A549 (cell line): ENCODE data around the gene CIPC. TPM values are rescaled to one million over a fixed set of nuclear protein-coding genes. Genes with fewer than 3 reads are reported as not detected.

Source experiments
- ATAC-seq, 2 experiments: fragments of 200-7000 bp in 1 of 2; fragments of >200 bp in 1 of 2; cut with Nextera tagmentation in 1 of 2; cut with Tn5 transposase in 1 of 2; 3 replicates each; pipeline versions ENCODE4 v1.8.0 to v1.9.1; 2018 to 2020; ENCODE audit warnings: mild to moderate bottlenecking in 1 of 2, moderate library complexity in 1 of 2
- CTCF ChIA-PET: fragments of 300-600 bp; sonication (Branson Sonifier 250); formaldehyde crosslinking; extraction: SDS; loops from one replicate; lab custom pipeline; 2021; ENCODE audit warnings: antibody characterized with exemption, inconsistent platforms; lab: Yijun Ruan, JAX
- POLR2A ChIA-PET: fragments of 350-600 bp; formaldehyde crosslinking; extraction: SDS; loops from one replicate; lab custom pipeline; 2021; ENCODE audit warnings: antibody characterized with exemption, inconsistent platforms; lab: Yijun Ruan, JAX
- DNase-seq, 2 experiments: peaks; one replicate each; pipeline versions ENCODE4 v3.0.0 to v3.0.0-alpha.2; 2011 to 2016; ENCODE audit warnings: low read depth in 1 of 2, low spot score in 1 of 2
- FAIRE-seq: peaks from 2 replicates; lab custom pipeline; 2011; peaks lifted over from hg19 to GRCh38; lab: Jason Lieb, UNC
- H3K27ac ChIP-seq, 2 experiments: fragments of >200 bp; sonication (Bioruptor Twin); formaldehyde crosslinking; 3 replicates each; pipeline ENCODE4 v1.5.1; 2016 to 2017
- H3K4me1 ChIP-seq: fragments of >200 bp; sonication (Bioruptor Twin); formaldehyde crosslinking; 3 replicates; pipeline ENCODE4 v1.6.1; 2016
- H3K4me2 ChIP-seq: fragments of >200 bp; sonication (Bioruptor Twin); formaldehyde crosslinking; 3 replicates; pipeline ENCODE4 v1.6.1; 2016
- H3K4me3 ChIP-seq: fragments of >200 bp; sonication (Bioruptor Twin); formaldehyde crosslinking; 3 replicates; pipeline ENCODE4 v1.5.1; 2016
- H3K9me3 ChIP-seq: fragments of >200 bp; sonication (Bioruptor Twin); formaldehyde crosslinking; 3 replicates; pipeline ENCODE4 v1.6.1; 2016
- BHLHE40 ChIP-seq: IDR thresholded peaks from 2 replicates; pipeline ENCODE4 v1.6.1; 2012; ENCODE audit warnings: low read depth, low read length, inconsistent platforms
- EHF ChIP-seq: fragments of 250-450 bp; sonication (Bioruptor Pico); IDR thresholded peaks from 2 replicates; pipeline ENCODE4 v1.5.0; 2020; ENCODE audit warnings: mild to moderate bottlenecking
- EHMT2 ChIP-seq: fragments of 200-600 bp; sonication (generic); IDR thresholded peaks from 2 replicates; pipeline ENCODE4 v1.6.1; 2016; ENCODE audit warnings: antibody characterized with exemption, low read depth, mild to moderate bottlenecking, moderate library complexity
- FOSL2 ChIP-seq, 2 experiments: fragments of 450-650 bp in 1 of 2; fragments of >200 bp in 1 of 2; sonication (Bioruptor Twin) in 1 of 2; formaldehyde crosslinking; IDR thresholded peaks; 2 replicates each; pipeline versions ENCODE4 v1.5.0 to v1.6.1; 2016 to 2020; ENCODE audit warnings: mild to moderate bottlenecking in 1 of 2, moderate library complexity in 1 of 2
- KDM5A ChIP-seq: fragments of 200-600 bp; sonication (generic); IDR thresholded peaks from 2 replicates; pipeline ENCODE4 v1.6.1; 2016; ENCODE audit warnings: antibody characterized with exemption, mild to moderate bottlenecking
- MAZ ChIP-seq: fragments of 150-350 bp; IDR thresholded peaks from 2 replicates; pipeline ENCODE4 v1.6.1; 2014; ENCODE audit warnings: antibody characterized with exemption, low read depth, low read length, borderline replicate concordance
- NPAS2 ChIP-seq: fragments of 250-450 bp; sonication (Bioruptor Pico); IDR thresholded peaks from 2 replicates; pipeline ENCODE4 v1.8.0; 2022; ENCODE audit warnings: mild to moderate bottlenecking, moderate library complexity, borderline replicate concordance
- NR3C1 ChIP-seq: fragments of >200 bp; sonication (Bioruptor Twin); formaldehyde crosslinking; IDR thresholded peaks from 3 replicates; pipeline ENCODE4 v1.6.1; 2017
- PHF8 ChIP-seq: fragments of 200-600 bp; sonication (generic); IDR thresholded peaks from 2 replicates; pipeline ENCODE4 v1.6.1; 2016; ENCODE audit warnings: low read depth, mild to moderate bottlenecking, antibody characterized with exemption, moderate library complexity, borderline replicate concordance
- RAD21 ChIP-seq, 2 experiments: fragments of >200 bp in 1 of 2; sonication (Bioruptor Twin) in 1 of 2; formaldehyde crosslinking in 1 of 2; IDR thresholded peaks in 1 of 2; conservative IDR thresholded peaks in 1 of 2; 2 replicates in 1 of 2; 3 replicates in 1 of 2; pipeline ENCODE4 v1.6.1; 2012 to 2018; ENCODE audit warnings: inconsistent platforms in 1 of 2
- RCOR1 ChIP-seq: fragments of 150-350 bp; IDR thresholded peaks from 2 replicates; pipeline ENCODE4 v1.6.1; 2014; ENCODE audit warnings: antibody characterized with exemption, low read length, low read depth
- RFX5 ChIP-seq: fragments of 450-650 bp; IDR thresholded peaks from 2 replicates; pipeline ENCODE4 v1.7.1; 2014; ENCODE audit warnings: antibody characterized with exemption, mild to moderate bottlenecking, moderate library complexity
- RNF2 ChIP-seq: fragments of 200-600 bp; sonication (generic); IDR thresholded peaks from 2 replicates; pipeline ENCODE4 v1.6.1; 2016; ENCODE audit warnings: low read depth, mild to moderate bottlenecking, antibody characterized with exemption, moderate library complexity, borderline replicate concordance
- SMC3 ChIP-seq: fragments of >200 bp; sonication (Bioruptor Twin); formaldehyde crosslinking; IDR thresholded peaks from 3 replicates; pipeline ENCODE4 v1.6.1; 2018; ENCODE audit warnings: inconsistent platforms
- WGBS: methylation state at CpG from one replicate; pipeline ENCODE4 v1.1.6; 2017; ENCODE audit errors: missing lambda C conversion rate; 5-methylcytosine and 5-hydroxymethylcytosine counted together
- polyA plus RNA-seq, 4 experiments: library from polyadenylated mRNA; depleted of rRNA in 3 of 4; stranded (reverse); fragments of >200 nt; fragmentation: RNase III in 1 of 4; extraction: RNeasy Plus Mini Kit Qiagen cat#74134 plus additional on column Dnase treatment in 1 of 4; gene quantifications; 2 replicates in 3 of 4; 3 replicates in 1 of 4; pipeline ENCODE4 v1.2.3, GENCODE V29; 2011 to 2017
- TF ChIP-seq, protein P1 (sequence below): fragments of 150-350 bp; IDR thresholded peaks from 2 replicates; pipeline ENCODE4 v1.6.1; 2014; ENCODE audit warnings: low read depth, mild to moderate bottlenecking, low read length
- TF ChIP-seq, protein P2 (sequence below): fragments of 250-450 bp; sonication (Bioruptor Pico); IDR thresholded peaks from 2 replicates; pipeline ENCODE4 v1.5.0; 2021; ENCODE audit warnings: mild to moderate bottlenecking, moderate library complexity, borderline replicate concordance
- TF ChIP-seq, protein P3 (sequence below): IDR thresholded peaks from 2 replicates; pipeline ENCODE4 v1.6.1; 2012
- TF ChIP-seq, protein P4 (sequence below): IDR thresholded peaks from 2 replicates; pipeline ENCODE4 v1.6.1; 2012; ENCODE audit warnings: low read depth, borderline replicate concordance

Gene CIPC
- polyA plus RNA-seq, 2 of the 4 experiments (the other 2 are of a cell fraction), result 8.9 to 13.9 TPM

DNA sequence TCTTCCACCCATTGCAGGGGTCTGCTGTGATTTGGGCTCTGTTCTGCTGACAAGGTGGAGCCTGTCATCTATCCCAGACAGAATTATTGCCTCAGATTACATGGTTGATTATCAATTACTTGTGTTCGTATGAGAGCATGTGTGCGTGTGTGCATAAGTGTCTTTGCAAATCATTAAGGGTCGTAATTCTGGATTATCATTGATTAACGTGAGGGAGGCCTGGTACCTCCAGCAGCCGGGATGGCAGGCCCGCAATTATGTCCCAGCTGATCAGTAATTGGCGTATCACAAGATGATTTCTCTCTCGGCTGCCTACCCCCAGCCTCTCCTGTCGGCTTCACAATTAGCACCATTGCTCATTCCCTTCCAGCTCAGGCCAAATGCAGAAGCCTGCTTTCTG is 39.9 kb upstream of the CIPC start:
- CTCF ChIA-PET, result interaction anchor here (2.2 to 16.5 kb wide), 7 partner anchors 12 to 183 kb away, joined by 8 to 481 read pairs (median 39); partner anchors contain the start of gene IRF2BPL
- TF ChIP-seq EHMT2 (no peak), EHF (no peak), RAD21 (conservative IDR thresholded peaks at IDR 0.05 in 1 of 2, IDR thresholded peaks at IDR 0.05 in 1 of 2) (no peak), PHF8 (no peak), NR3C1 (no peak), MAZ (no peak), RCOR1 (no peak), RFX5 (no peak)
- TF ChIP-seq, protein P1, sequence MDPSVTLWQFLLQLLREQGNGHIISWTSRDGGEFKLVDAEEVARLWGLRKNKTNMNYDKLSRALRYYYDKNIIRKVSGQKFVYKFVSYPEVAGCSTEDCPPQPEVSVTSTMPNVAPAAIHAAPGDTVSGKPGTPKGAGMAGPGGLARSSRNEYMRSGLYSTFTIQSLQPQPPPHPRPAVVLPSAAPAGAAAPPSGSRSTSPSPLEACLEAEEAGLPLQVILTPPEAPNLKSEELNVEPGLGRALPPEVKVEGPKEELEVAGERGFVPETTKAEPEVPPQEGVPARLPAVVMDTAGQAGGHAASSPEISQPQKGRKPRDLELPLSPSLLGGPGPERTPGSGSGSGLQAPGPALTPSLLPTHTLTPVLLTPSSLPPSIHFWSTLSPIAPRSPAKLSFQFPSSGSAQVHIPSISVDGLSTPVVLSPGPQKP, result no peak
- TF ChIP-seq, protein P2, sequence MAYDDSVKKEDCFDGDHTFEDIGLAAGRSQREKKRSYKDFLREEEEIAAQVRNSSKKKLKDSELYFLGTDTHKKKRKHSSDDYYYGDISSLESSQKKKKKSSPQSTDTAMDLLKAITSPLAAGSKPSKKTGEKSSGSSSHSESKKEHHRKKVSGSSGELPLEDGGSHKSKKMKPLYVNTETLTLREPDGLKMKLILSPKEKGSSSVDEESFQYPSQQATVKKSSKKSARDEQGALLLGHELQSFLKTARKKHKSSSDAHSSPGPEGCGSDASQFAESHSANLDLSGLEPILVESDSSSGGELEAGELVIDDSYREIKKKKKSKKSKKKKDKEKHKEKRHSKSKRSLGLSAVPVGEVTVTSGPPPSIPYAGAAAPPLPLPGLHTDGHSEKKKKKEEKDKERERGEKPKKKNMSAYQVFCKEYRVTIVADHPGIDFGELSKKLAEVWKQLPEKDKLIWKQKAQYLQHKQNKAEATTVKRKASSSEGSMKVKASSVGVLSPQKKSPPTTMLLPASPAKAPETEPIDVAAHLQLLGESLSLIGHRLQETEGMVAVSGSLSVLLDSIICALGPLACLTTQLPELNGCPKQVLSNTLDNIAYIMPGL, result no peak
- FAIRE-seq, result no peak

DNA sequence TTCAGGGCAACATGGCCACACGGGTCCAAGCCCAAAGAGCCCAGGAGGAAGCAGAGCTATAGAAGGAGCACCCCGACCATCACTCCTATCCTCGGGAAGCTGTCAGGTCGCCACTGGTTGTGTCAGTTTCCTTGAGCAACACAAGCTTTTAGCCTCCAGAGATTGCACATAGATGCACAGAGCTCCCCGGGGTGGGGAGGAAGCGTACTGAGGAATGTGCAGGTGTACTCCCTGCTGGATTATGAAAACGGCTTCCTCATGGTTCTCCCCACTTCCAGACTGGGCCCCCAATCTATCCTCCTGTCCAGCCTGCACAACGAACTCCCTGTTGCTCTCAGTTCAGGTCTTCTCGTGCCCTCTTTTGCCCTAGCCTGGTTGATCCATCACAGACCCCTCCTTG is 39.3 kb upstream of the CIPC start:
- peak overlapping the region; percentile 31 to 77; a peak in 4 of 6 replicates for H3K27ac ChIP-seq
- H3K4me3 ChIP-seq, result no peak overlapping the region
- no peak overlapping the region for H3K4me2 ChIP-seq
- DNase-seq (no peak), ATAC-seq (no peak), FAIRE-seq (no peak)
- WGBS, result 91% methylated on average over 9 of the region's 9 CpGs
- H3K9me3 ChIP-seq, result peaks cover 14% of the 10 kb centered on the region
- POLR2A ChIA-PET, result no interaction called here
- CTCF ChIA-PET, result interaction anchor here (0.7 to 16.5 kb wide), 10 partner anchors 9 to 184 kb away, joined by 3 to 481 read pairs (median 22); partner anchors contain the start of gene IRF2BPL
- TF ChIP-seq, protein P3, sequence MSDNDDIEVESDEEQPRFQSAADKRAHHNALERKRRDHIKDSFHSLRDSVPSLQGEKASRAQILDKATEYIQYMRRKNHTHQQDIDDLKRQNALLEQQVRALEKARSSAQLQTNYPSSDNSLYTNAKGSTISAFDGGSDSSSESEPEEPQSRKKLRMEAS, result no peak
- TF ChIP-seq SMC3, result no peak
- TF ChIP-seq KDM5A, result no peak
- H3K4me1 ChIP-seq, result peaks cover 11% of the 10 kb centered on the region; the same call in 2 of the 3 replicates

More for the DNA sequence above, 39.9 kb upstream of the CIPC start:
- Histone ChIP-seq H3K9me3 (peaks cover 14% of the 10 kb centered on the region), H3K4me2 (no peak overlapping the region), H3K4me3 (no peak overlapping the region), H3K4me1 (peaks cover 11% of the 10 kb centered on the region; the same call in 2 of the 3 replicates), H3K27ac (no peak overlapping the region)
- ATAC-seq (no peak), DNase-seq (no peak)
- 82% methylated on average over 9 of the region's 9 CpGs for WGBS
- POLR2A ChIA-PET, result no interaction called here

DNA sequence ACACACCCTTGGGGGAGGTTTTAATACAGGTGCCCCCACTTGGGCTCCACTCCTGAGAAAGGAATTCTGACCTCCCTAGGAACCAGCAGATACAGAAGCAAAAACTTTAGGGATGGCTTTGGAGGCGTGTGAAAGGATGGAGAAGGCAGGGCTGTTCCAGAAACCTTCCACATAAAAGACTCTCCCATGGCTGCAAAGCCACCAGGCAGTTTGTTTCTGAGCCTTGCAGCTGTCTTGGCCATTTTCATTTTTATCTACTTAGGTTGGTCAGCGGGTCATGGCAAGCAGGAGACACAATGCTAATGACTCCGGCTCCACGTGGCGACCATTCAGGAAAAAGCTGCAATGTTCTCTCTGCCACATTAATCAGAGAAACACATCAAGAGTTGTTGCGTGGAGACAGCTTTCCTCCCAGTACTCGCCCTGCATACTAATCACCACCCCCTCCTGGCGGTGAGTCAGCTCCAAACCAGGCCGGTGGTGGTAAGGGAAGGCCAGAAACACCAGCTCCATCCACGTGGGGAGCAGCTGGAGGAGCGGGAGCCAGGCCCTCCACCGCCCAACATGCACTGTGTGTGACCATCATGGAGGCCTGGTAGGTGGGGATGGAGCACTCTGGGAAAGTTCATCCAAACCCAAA is 38.7 kb upstream of the CIPC start:
- no peak overlapping the region for H3K4me3 ChIP-seq

More for the DNA sequence above, 38.7 kb upstream of the CIPC start:
- H3K27ac ChIP-seq, result peak overlapping the region; percentile 31 to 77; a peak in 4 of 6 replicates
- ChIA-PET CTCF (interaction anchor here (0.7 to 16.5 kb wide), 15 partner anchors 10 to 185 kb away, joined by 3 to 481 read pairs (median 4); partner anchors contain the start of gene IRF2BPL), POLR2A (interaction anchor here (0.6 to 1.2 kb wide), 4 partner anchors 14 to 155 kb away, joined by 3 to 6 read pairs (median 4); no protein-coding TSS in a partner anchor)
- TF ChIP-seq, protein P3, result peak; percentile 84
- TF ChIP-seq RNF2, result no peak
- peak; percentile 35 to 54; a peak in 3 of 5 replicates for TF ChIP-seq RAD21 (conservative IDR thresholded peaks at IDR 0.05 in 1 of 2, IDR thresholded peaks at IDR 0.05 in 1 of 2)
- TF ChIP-seq, protein P4, sequence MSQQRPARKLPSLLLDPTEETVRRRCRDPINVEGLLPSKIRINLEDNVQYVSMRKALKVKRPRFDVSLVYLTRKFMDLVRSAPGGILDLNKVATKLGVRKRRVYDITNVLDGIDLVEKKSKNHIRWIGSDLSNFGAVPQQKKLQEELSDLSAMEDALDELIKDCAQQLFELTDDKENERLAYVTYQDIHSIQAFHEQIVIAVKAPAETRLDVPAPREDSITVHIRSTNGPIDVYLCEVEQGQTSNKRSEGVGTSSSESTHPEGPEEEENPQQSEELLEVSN, result peak; percentile 45; the same call in 1 of the 2 replicates
- peak; percentile 20; the same call in 1 of the 3 replicates for TF ChIP-seq SMC3
- TF ChIP-seq FOSL2 (IDR thresholded peaks at IDR 0.05), result no peak
- peak; percentile 46; the same call in 1 of the 2 replicates for TF ChIP-seq FOSL2 (CRISPR knock-in tag; IDR thresholded peaks at IDR 0.05)
- no peak for TF ChIP-seq BHLHE40
- TF ChIP-seq NPAS2 (CRISPR knock-in tag), result 0 out of 2 replicates have a peak, but pooled peaks have one; percentile 11
- peaks cover 11% of the 10 kb centered on the region; the same call in 2 of the 3 replicates for H3K4me1 ChIP-seq
- peak; percentile 51 to 66 for DNase-seq
- H3K9me3 ChIP-seq, result peaks cover 14% of the 10 kb centered on the region
- WGBS, result 58% methylated on average over 12 of the region's 12 CpGs
- FAIRE-seq, result no peak
- ATAC-seq, result peak; percentile 87 to 93
- peak overlapping the region; percentile 3; the same call in 1 of the 3 replicates for H3K4me2 ChIP-seq
